GM19463 (cell line): ENCODE data around the gene MBD3.

Experiments used
- ATAC-seq: cut with Tn5 transposase; IDR thresholded peaks from one replicate; pipeline ENCODE4 v1.9.1; 2021; ENCODE audit warnings: mild to moderate bottlenecking, moderate library complexity; ENCODE audit not compliant: unreplicated experiment

The MBD3 gene

DNA sequence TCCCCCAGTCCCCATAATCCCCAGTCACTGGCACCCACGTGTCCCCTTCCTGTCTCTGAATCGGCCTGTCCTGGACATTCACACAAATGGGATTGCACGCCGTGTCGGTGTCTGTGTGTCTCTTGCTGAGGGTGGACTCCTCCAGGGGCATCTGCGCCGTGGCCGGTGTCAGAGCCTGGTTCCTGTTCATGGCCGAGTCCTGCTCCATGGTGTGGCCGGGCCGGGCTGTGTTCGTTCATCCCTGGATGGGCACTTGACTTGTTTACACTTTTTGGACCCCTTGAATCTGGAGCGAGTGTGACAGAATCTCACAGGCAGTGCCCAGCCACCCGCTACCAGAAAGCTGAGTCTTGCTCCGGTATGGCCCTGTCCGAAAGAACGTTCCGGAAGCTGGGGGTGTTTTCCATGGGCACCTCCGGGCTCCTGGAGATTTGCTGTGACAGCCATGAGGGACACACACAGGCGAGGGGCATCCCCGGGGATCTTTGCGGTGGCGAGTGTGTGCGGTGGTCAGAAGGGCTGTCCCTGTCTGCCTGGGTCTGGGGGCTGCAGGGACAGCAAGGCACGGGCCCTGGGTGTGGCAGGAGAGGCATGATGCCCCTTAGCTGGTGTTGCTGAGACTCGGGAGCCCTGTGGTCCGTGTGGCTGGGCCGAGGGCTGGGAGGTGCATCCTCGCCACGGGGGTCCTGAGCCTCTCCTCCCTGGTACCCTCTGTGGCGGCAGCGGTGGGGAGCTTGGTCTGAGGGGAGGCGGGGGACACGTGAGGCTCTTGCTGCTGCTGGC, 18.1 kb downstream of the MBD3 start:
- ATAC-seq: no peak

DNA sequence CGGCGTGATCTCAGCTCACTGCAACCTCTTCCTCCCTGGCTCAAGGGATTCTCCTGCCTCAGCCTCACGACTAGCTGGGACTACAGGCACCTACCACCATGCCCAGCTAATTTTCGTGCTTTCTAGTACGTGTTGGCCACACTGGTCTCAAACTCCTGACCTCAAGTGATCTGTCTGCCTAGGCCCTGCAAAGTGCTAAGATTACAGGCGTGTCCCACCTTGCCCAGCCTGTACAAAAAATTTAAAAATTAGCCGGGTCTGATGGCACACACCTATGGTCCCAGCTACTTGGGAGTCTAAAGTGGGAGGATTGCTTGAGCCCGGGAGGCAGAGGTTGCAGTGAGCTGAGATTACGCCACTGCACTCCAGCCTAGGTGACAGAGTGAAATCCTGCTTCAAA, 19.9 kb downstream of the MBD3 start:
- no peak for ATAC-seq

DNA sequence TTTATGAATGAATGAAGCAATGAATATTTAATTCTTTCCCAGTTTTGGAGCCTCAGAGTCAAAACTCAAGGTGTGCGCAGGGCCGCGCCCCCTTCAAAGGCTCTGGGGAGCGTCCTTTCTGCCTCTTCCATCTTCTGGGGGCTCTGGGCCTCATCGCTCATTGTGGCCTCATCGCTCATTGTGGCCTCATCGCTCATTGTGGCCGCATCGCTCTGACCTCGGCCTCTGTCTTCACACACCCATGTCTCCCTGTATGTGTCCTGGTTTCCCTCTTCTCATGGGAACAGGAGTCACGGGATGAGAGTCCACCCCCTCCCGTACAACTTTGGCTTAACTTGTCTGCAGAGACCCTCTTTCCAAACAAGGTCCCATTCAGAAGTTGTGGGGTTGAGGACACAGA, 21.3 kb downstream of the MBD3 start:
- no peak for ATAC-seq

- no peak for ATAC-seq
Observed at GRCh38 chr19:1570836-1571235, 21.8 kb downstream of the MBD3 start.

DNA sequence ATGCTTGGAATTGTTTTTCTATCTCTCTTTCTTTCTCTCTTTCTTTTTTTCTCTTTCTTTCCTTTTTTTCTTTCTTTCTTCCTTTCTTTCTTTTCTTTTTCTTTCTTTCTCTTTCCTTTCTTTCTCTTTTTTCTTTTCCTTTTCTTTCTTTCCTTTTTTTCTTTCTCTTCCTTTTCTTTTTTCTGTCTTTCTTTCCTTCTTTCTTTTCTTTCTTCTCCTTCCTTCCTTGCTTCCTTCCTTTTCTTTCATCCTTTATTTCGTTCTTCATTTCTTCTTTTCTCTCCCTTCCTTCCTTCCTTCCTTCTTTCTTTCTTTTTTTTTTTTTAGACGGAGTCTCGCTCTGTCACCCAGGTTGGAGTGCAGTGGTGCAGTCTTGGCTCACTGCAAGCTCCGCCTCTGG, 22.7 kb downstream of the MBD3 start:
- no peak for ATAC-seq

GRCh38 chr19:1568320-1569019, 24.2 kb downstream of the MBD3 start, which contains the start of gene MEX3D:
MEX3D (minus strand) TSS chr19:1568325; CDS start chr19:1568058, 267 bp downstream.
- peak; percentile 57 for ATAC-seq

DNA sequence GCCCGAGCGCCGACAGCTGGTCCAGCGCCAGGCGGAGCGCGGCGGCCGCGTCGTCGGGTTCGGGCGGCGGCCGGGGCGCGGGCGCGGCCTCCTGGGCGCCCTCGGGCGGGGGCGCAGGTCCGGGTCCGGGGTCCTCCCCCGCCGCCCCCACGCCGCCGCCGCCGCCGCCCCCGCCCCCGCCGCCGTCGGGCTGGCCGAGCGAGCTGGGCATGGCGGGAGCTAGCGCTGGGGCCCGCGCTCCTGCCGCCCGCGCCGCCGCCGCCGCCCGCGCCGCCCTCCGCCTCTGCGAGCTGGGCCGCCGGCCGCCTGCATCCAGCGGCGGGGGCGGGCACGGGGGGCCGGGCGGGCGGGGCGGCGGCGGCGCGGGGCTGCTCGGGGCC, 24.8 kb downstream of the MBD3 start:
- no peak for ATAC-seq

- ATAC-seq: no peak
Observed at GRCh38 chr19:1567116-1567847, 25.4 kb downstream of the MBD3 start.

DNA sequence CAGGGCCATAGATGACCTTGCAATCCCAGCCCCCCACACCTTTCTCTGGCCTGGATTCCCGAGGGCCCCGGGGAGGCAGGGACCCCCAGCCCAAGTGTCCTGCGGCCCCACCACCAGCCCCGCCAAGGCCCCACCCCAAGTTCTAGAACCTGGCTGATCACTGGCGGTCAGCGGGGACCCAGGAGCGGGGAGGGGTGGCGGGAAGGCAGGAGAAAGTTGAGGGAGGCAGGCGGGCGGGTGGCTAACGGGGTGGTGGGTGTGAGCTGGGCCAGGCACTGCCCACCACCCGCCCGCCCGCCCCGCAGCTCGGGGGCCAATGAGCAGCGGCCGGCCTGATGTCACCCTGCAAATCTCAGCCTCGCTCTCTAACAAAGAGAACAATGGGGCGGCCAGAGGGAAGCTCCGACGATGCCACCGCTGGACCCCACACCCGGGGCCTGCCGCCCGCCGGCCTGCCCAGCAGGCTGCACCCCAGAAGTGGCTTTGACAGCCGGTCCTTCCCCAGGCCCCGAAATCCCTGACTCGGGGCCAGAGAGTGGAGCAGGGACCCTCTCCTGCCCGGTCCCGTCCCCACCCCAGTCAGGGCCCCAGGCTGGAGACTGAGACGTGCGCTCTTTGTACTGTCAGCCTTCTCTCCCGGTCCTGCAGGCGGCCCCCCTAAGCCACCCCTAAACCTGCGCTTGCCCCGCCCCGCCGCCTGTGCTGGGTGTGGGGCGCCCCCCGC, 26.1 kb downstream of the MBD3 start:
- ATAC-seq: no peak

DNA sequence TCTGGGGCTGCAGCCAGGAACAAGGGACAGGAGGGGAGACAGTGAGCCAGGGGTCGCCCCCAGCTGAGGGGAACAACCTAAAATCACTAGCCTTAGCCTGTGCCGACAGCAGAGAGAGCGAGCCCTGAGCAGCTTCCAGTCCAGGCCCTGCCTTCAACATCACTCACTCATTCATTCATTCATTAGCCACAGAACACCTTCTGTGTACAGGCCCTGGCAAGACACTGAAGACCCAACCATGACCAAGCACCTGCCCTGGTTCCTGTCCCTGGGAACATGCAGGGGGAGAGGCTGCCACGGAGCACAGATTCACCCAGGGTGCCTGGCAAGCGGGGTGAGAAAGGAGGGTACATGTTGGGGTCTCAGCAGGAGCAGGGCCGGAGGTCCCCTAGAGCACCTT, 29.4 kb downstream of the MBD3 start:
- ATAC-seq: no peak

DNA sequence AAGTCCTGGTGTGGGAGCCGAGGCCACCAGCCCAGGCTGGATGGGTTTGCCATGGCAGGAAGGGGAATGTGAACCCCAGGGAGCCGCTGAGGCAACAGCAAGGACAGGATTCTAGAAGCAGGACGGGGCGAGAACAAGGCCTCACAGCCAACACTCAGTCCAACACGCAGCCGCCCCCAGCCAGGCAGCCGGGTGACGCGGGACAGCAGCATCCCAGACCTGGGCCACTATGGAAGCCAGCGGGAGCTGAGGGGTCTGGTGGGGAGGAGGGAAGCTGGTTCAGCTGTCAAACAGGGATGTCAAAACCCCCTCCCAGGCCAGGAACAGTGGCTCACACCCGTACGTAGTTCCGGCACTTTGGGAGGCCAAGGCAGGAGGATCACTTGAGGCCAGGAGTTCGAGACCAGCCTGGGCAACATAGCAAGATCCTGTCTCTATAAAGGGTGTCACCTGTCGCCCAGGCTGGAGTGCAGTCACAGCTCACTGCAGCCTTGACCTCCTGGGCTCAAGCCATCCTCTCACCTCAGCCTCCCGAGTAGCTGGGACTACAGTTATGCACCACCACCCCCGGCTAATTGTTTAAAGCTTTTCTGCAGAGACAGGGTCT, 31.3 kb downstream of the MBD3 start:
- no peak for ATAC-seq

GRCh38 chr19:1560286-1560882, 32.3 kb downstream of the MBD3 start:
- no peak for ATAC-seq

- no peak for ATAC-seq
Observed at GRCh38 chr19:1558552-1558951, 34.1 kb downstream of the MBD3 start.

DNA sequence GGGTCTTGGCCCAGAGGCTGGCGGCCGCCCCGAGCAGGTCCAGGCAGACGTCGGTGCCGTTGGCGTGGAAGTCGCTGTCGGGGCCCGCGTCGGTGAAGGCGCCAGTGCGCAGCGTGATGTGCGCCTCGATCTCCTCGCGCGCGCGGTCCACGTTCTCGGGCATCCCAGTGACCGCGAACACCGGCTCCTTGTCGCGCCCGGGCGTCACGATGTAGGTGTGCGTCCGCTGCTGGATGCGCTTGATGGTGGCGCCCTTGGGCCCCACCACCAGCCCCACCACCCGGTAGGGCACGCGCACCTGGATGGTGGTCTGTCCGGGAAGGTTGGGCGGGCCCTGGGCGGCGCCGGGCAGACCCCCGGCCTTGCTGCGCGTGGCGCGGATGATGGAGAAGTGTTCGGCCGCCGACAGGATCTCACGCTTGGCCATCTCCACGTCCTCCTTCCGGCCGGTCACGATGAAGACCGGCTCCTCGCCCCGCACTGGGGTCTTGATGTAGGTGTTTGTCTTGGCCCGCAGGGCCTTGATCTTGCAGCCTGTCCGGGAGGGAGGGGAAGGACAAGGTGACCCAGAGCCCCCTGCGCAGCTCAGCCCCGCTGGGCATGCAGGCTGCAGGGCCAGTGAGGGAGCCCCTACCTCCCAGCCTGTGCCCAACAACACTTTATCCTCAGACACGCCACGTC, 36.1 kb downstream of the MBD3 start:
- ATAC-seq: no peak

- ATAC-seq: no peak
Observed at GRCh38 chr19:1555487-1556389, 36.9 kb downstream of the MBD3 start.

- no peak for ATAC-seq
Observed at GRCh38 chr19:1554968-1555367, 37.7 kb downstream of the MBD3 start.

- no peak for ATAC-seq
Observed at GRCh38 chr19:1553415-1553814, 39.2 kb downstream of the MBD3 start.
